HepG2 (cell line): ENCODE data around the gene CYB561. TPM values are rescaled to one million over a fixed set of nuclear protein-coding genes. Genes with fewer than 3 reads are reported as not detected.

ENCODE experiments used
- ATAC-seq: fragments of 200-7000 bp; cut with Tn5 transposase; 3 replicates; pipeline ENCODE4 v1.9.1; 2020; ENCODE audit warnings: mild to moderate bottlenecking, moderate library complexity
- BruUV-seq: library from RNA; stranded (reverse); fragments of 400-500 nt; replicated peaks from 2 replicates; lab custom pipeline; 2021; lab: Mats Ljungman, UMichigan
- CTCF ChIA-PET: fragments of 300-600 bp; formaldehyde crosslinking; extraction: SDS; loops from one replicate; lab custom pipeline; 2021; ENCODE audit warnings: low total read pairs, inconsistent platforms, low intra/inter-chr PET ratio; lab: Yijun Ruan, JAX
- POLR2A ChIA-PET: fragments of 350-600 bp; sonication (Branson Sonifier 250); formaldehyde crosslinking; loops from one replicate; lab custom pipeline; 2020; ENCODE audit warnings: antibody characterized with exemption, inconsistent platforms; lab: Yijun Ruan, JAX
- DNase-seq: peaks from one replicate; pipeline ENCODE4 v3.0.0-alpha.2; 2015; ENCODE audit warnings: low spot score
- FAIRE-seq: peaks from 3 replicates; lab custom pipeline; 2011; peaks lifted over from hg19 to GRCh38; lab: Jason Lieb, UNC
- H2AFZ ChIP-seq: one replicate; pipeline ENCODE4 v1.6.1; 2011; ENCODE audit warnings: low read length, inconsistent platforms
- H3K27ac ChIP-seq: fragments of 300-600 bp; 3 replicates; pipeline ENCODE4 v1.8.0; 2011; ENCODE audit warnings: mixed run types, mild to moderate bottlenecking, mixed read lengths, low read length, inconsistent platforms; ENCODE audit not compliant: insufficient read depth; ENCODE audit errors: extremely low read length
- H3K27me3 ChIP-seq, 2 experiments: fragments of 200-600 bp in 1 of 2; 2 replicates in 1 of 2; 3 replicates in 1 of 2; pipeline versions ENCODE4 v1.6.0 to v1.8.0; 2011; ENCODE audit warnings: low read length in 2 of 2, mild to moderate bottlenecking in 2 of 2, moderate library complexity in 2 of 2, inconsistent platforms in 1 of 2; ENCODE audit not compliant: insufficient read depth in 2 of 2, control insufficient read depth in 1 of 2
- H3K36me3 ChIP-seq, 2 experiments: fragments of 200-600 bp in 1 of 2; replicated peaks in 1 of 2; 2 replicates in 1 of 2; 3 replicates in 1 of 2; pipeline versions ENCODE4 v1.5.1 to v1.8.0; 2011; ENCODE audit warnings: low read length in 2 of 2, inconsistent platforms in 1 of 2; ENCODE audit not compliant: insufficient read depth in 2 of 2, control insufficient read depth in 1 of 2
- H3K4me1 ChIP-seq: 2 replicates; pipeline ENCODE4 v1.5.1; 2012; ENCODE audit warnings: low read length, inconsistent platforms; ENCODE audit not compliant: insufficient read depth
- H3K4me2 ChIP-seq: 2 replicates; pipeline ENCODE4 v1.6.0; 2011; ENCODE audit warnings: low read depth, low read length, inconsistent platforms
- H3K4me3 ChIP-seq, 3 experiments: fragments of 200-600 bp in 1 of 3; sonication (generic), shearing (Covaris generic) in 1 of 3; replicated peaks in 1 of 3; 2 replicates each; pipeline ENCODE4 v1.5.1; 2011 to 2016; ENCODE audit warnings: low read length in 3 of 3, inconsistent platforms in 2 of 3, low read depth in 2 of 3, mild to moderate bottlenecking in 2 of 3, control low read depth in 1 of 3, mixed read lengths in 1 of 3; ENCODE audit not compliant: insufficient read depth in 1 of 3
- H3K79me2 ChIP-seq: one replicate; pipeline ENCODE4 v1.6.1; 2011; ENCODE audit warnings: low read length, inconsistent platforms; ENCODE audit not compliant: insufficient read depth
- H3K9ac ChIP-seq: 2 replicates; pipeline ENCODE4 v1.6.0; 2011; ENCODE audit warnings: mild to moderate bottlenecking, low read depth, low read length, inconsistent platforms; ENCODE audit not compliant: insufficient read depth
- H3K9me3 ChIP-seq: 2 replicates; pipeline ENCODE4 v1.5.1; 2012; ENCODE audit warnings: mild to moderate bottlenecking, low read length
- H4K20me1 ChIP-seq: 2 replicates; pipeline ENCODE4 v1.6.0; 2011; ENCODE audit warnings: inconsistent platforms, mild to moderate bottlenecking, low read length, moderate library complexity; ENCODE audit not compliant: insufficient read depth
- AGO1 ChIP-seq: fragments of 200-400 bp; formaldehyde crosslinking; IDR thresholded peaks from 2 replicates; pipeline ENCODE4 v1.6.1; 2017; ENCODE audit warnings: mild to moderate bottlenecking, low read depth, low read length, moderate library complexity; ENCODE audit not compliant: poor library complexity, severe bottlenecking
- BCLAF1 ChIP-seq: fragments of 450-650 bp; IDR thresholded peaks from 2 replicates; pipeline ENCODE4 v1.6.1; 2017; ENCODE audit warnings: mild to moderate bottlenecking
- FOXA1 ChIP-seq, 2 experiments: fragments of 450-650 bp in 1 of 2; sonication (generic) in 1 of 2; formaldehyde crosslinking in 1 of 2; IDR thresholded peaks; 2 replicates each; pipeline versions ENCODE4 v1.4.0 to v1.6.1; 2016 to 2020; ENCODE audit warnings: missing genetic modification reagents in 1 of 2
- GTF3A ChIP-seq: sonication (generic); formaldehyde crosslinking; conservative IDR thresholded peaks from 2 replicates; pipeline ENCODE4 v1.4.0; 2020; ENCODE audit warnings: mild to moderate bottlenecking, missing genetic modification reagents
- JDP2 ChIP-seq: sonication (generic); formaldehyde crosslinking; IDR thresholded peaks from 2 replicates; pipeline ENCODE4 v1.8.1; 2022; ENCODE audit warnings: missing genetic modification reagents, borderline replicate concordance
- KDM2A ChIP-seq: sonication (generic); formaldehyde crosslinking; IDR thresholded peaks from 2 replicates; pipeline ENCODE4 v1.4.0; 2020; ENCODE audit warnings: low read depth, missing genetic modification reagents, borderline replicate concordance
- KMT2B ChIP-seq: IDR thresholded peaks from 2 replicates; pipeline ENCODE4 v1.6.1; 2016; ENCODE audit warnings: missing genetic modification reagents, missing compliant biosample characterization
- NAIF1 ChIP-seq: sonication (generic); formaldehyde crosslinking; IDR thresholded peaks from 2 replicates; pipeline ENCODE4 v1.5.0; 2020; ENCODE audit warnings: mild to moderate bottlenecking, missing genetic modification reagents, borderline replicate concordance
- NFYC ChIP-seq: IDR thresholded peaks from 2 replicates; pipeline ENCODE4 v1.6.1; 2016; ENCODE audit warnings: missing genetic modification reagents, missing compliant biosample characterization
- NR2C2 ChIP-seq: sonication (generic); formaldehyde crosslinking; IDR thresholded peaks from 2 replicates; pipeline ENCODE4 v1.4.0; 2020; ENCODE audit warnings: missing genetic modification reagents, mild to moderate bottlenecking, moderate library complexity, borderline replicate concordance
- PAF1 ChIP-seq: IDR thresholded peaks from 2 replicates; pipeline ENCODE4 v1.6.1; 2016; ENCODE audit warnings: missing genetic modification reagents, missing compliant biosample characterization
- PAX8 ChIP-seq: sonication (generic); formaldehyde crosslinking; IDR thresholded peaks from 2 replicates; pipeline ENCODE4 v1.8.0; 2022; ENCODE audit warnings: mild to moderate bottlenecking, missing genetic modification reagents, borderline replicate concordance
- SMC3 ChIP-seq: IDR thresholded peaks from 2 replicates; pipeline ENCODE4 v1.6.1; 2011; ENCODE audit warnings: low read length, improper control_type of control experiment
- ZBTB14 ChIP-seq: sonication (generic); formaldehyde crosslinking; IDR thresholded peaks from 2 replicates; pipeline ENCODE4 v1.4.0; 2020; ENCODE audit warnings: missing genetic modification reagents
- ZNF101 ChIP-seq: sonication (generic); formaldehyde crosslinking; IDR thresholded peaks from 2 replicates; pipeline ENCODE4 v1.4.0; 2020; ENCODE audit warnings: mild to moderate bottlenecking, low read depth, missing genetic modification reagents, borderline replicate concordance
- ZNF224 ChIP-seq: sonication (generic); formaldehyde crosslinking; IDR thresholded peaks from 2 replicates; pipeline ENCODE4 v1.5.0; 2020; ENCODE audit warnings: mild to moderate bottlenecking, missing genetic modification reagents
- ZNF577 ChIP-seq: sonication (generic); formaldehyde crosslinking; IDR thresholded peaks from 2 replicates; pipeline ENCODE4 v1.4.0; 2020; ENCODE audit warnings: mild to moderate bottlenecking, low read depth, missing genetic modification reagents, borderline replicate concordance
- ZNF687 ChIP-seq: sonication (generic); formaldehyde crosslinking; IDR thresholded peaks from 2 replicates; pipeline ENCODE4 v1.5.1; 2020; ENCODE audit warnings: mild to moderate bottlenecking, missing genetic modification reagents, moderate library complexity
- WGBS: methylation state at CpG from one replicate; pipeline ENCODE4 v1.1.6; 2017; ENCODE audit warnings: low lambda C conversion rate; 5-methylcytosine and 5-hydroxymethylcytosine counted together
- in situ Hi-C: cut with HindIII; loops from 2 replicates; pipeline ENCODE4 v1.10.0; 2017; ENCODE audit warnings: low pct_unique_long_range_greater_than_20kb; ENCODE audit not compliant: extremely low pct_ligation_motif_present
- intact Hi-C: fragments of 100-400 bp; cut with micrococcal nuclease; formaldehyde crosslinking; loops from one replicate; pipeline ENCODE4 v1.10.0; 2022; ENCODE audit not compliant: unreplicated experiment
- polyA plus RNA-seq, 8 experiments: library from polyadenylated mRNA; depleted of rRNA in 3 of 8; stranded (reverse) in 7 of 8; unstranded in 1 of 8; fragments of >200 nt; fragmentation: Illumina TruSeq in 4 of 8; extraction: Trizol in 4 of 8; gene quantifications; 2 replicates each; pipeline versions ENCODE4 v1.2.1 to v1.2.3, GENCODE V29; 2011 to 2016; ENCODE audit warnings: low read depth in 4 of 8, missing spikeins in 1 of 8, mixed read lengths in 1 of 8; ENCODE audit not compliant: insufficient read depth in 1 of 8
- total RNA-seq, 5 experiments: library from RNA; depleted of rRNA; stranded (reverse); fragments of >200 nt; fragmentation: Illumina TruSeq; extraction: Trizol; gene quantifications; 2 replicates each; pipeline ENCODE4 v1.2.3, GENCODE V29; 2016; ENCODE audit warnings: low read depth in 1 of 5

The CYB561 gene
- total and polyA plus RNA-seq, 2 of the 13 experiments (the other 11 are each of a cell fraction or from before 2014, with no cell fraction given) = 1.5 to 6.7 TPM

- no peak overlapping the region for H3K9ac ChIP-seq
- ATAC-seq (no peak), FAIRE-seq (no peak), DNase-seq (no peak)
- ChIA-PET POLR2A (no interaction called here), CTCF (no interaction called here)
- H3K9me3 ChIP-seq = no peaks in the 10 kb centered on the region
- H3K4me1 ChIP-seq = no peaks in the 10 kb centered on the region
- H3K27me3 ChIP-seq = peaks cover 11 to 67% of the 10 kb centered on the region in 2 experiments
- H3K79me2 ChIP-seq = no peaks in the 10 kb centered on the region
- WGBS = 2% methylated on average over 3 of the region's 3 CpGs
- no TSS peak for BruUV-seq
- intact Hi-C loops = no loop called here
- H4K20me1 ChIP-seq = no peaks in the 10 kb centered on the region
- in situ Hi-C loops = no loop called here
- no peak overlapping the region for H3K27ac ChIP-seq
- no peaks in the 10 kb centered on the region for H3K36me3 ChIP-seq
- H3K4me3 ChIP-seq = no peak overlapping the region
- H2AFZ ChIP-seq = no peak overlapping the region
- no peak overlapping the region for H3K4me2 ChIP-seq
- TF ChIP-seq KDM2A (no peak), PAX8 (CRISPR knock-in tag) (no peak), AGO1 (no peak), KMT2B (CRISPR knock-in tag) (no peak), NR2C2 (no peak), PAF1 (CRISPR knock-in tag) (no peak), JDP2 (CRISPR knock-in tag) (no peak), ZNF577 (CRISPR knock-in tag) (no peak), ZNF687 (CRISPR knock-in tag) (no peak), ZBTB14 (CRISPR knock-in tag) (no peak), GTF3A (no peak), ZNF101 (CRISPR knock-in tag) (no peak), NAIF1 (no peak), NFYC (CRISPR knock-in tag) (no peak), BCLAF1 (no peak), ZNF224 (CRISPR knock-in tag) (no peak), SMC3 (no peak), FOXA1 (IDR thresholded peaks at IDR 0.05) (no peak), FOXA1 (CRISPR knock-in tag; IDR thresholded peaks at IDR 0.05) (no peak)
Measured at GRCh38 chr17:63413128-63413527, 33.0 kb downstream of the CYB561 start.
